Calu3 (cell line): Measurements from ENCODE around the gene TANC1. TPM values are rescaled to one million over a fixed set of nuclear protein-coding genes. Genes with fewer than 3 reads are reported as not detected.

ENCODE experiments used
- Bru-seq: library from RNA; stranded (reverse); fragments of 400-500 nt; gene quantifications from one replicate; lab custom pipeline; 2021; lab: Mats Ljungman, UMichigan
- BruChase-seq, 2 experiments: library from RNA; stranded (reverse); fragments of 400-500 nt; gene quantifications; one replicate each; lab custom pipeline; 2021; lab: Mats Ljungman, UMichigan
- BruUV-seq: library from RNA; stranded (reverse); fragments of 400-500 nt; replicated peaks from 2 replicates; lab custom pipeline; 2021; lab: Mats Ljungman, UMichigan
- CTCF ChIA-PET: fragments of 300-600 bp; sonication (Branson Sonifier 250); formaldehyde crosslinking; loops from one replicate; lab custom pipeline; 2022; ENCODE audit warnings: antibody characterized with exemption; lab: Charles Lee
- DNase-seq: peaks from one replicate; pipeline ENCODE4 v3.0.0; 2022
- H3K27ac Mint-ChIP-seq: one replicate; pipeline ENCODE4 v1.8.0; 2022; ENCODE audit warnings: mixed read lengths; ENCODE audit not compliant: unreplicated experiment
- H3K27me3 Mint-ChIP-seq: one replicate; pipeline ENCODE4 v1.8.0; 2022; ENCODE audit warnings: mixed read lengths; ENCODE audit not compliant: unreplicated experiment
- H3K36me3 Mint-ChIP-seq: one replicate; pipeline ENCODE4 v1.8.0; 2022; ENCODE audit warnings: mild to moderate bottlenecking, moderate library complexity, mixed read lengths; ENCODE audit not compliant: insufficient read depth, unreplicated experiment
- H3K4me1 Mint-ChIP-seq: one replicate; pipeline ENCODE4 v1.8.0; 2022; ENCODE audit warnings: mild to moderate bottlenecking, low read depth, mixed read lengths; ENCODE audit not compliant: unreplicated experiment
- H3K4me3 Mint-ChIP-seq: one replicate; pipeline ENCODE4 v1.8.0; 2022; ENCODE audit warnings: mild to moderate bottlenecking, low read depth, moderate library complexity, mixed read lengths; ENCODE audit not compliant: unreplicated experiment
- H3K9me3 Mint-ChIP-seq: one replicate; pipeline ENCODE4 v1.8.0; 2022; ENCODE audit warnings: low read depth, mixed read lengths; ENCODE audit not compliant: unreplicated experiment
- intact Hi-C: fragments of 100-400 bp; cut with micrococcal nuclease; formaldehyde crosslinking; loops from one replicate; pipeline ENCODE4 v1.10.0; 2022; ENCODE audit not compliant: unreplicated experiment
- long read RNA-seq: library from polyadenylated mRNA; stranded (forward); transcript quantifications from one replicate; pipeline ENCODE4 v2.0.0, GENCODE V29; 2022
- total RNA-seq: library from RNA; stranded (reverse); gene quantifications from 2 replicates; pipeline ENCODE4 v1.2.3, GENCODE V29; 2022
- TF ChIP-seq, protein P1 (sequence below): fragments of 200-600 bp; IDR thresholded peaks from one replicate; pipeline ENCODE4 v1.8.0; 2022; ENCODE audit warnings: antibody characterized with exemption; ENCODE audit not compliant: unreplicated experiment

The TANC1 gene
- total RNA-seq (41.2 and 43.3 TPM in 2 replicates), Bru-seq, nascent RNA (percentile 92 among the genes with signal in this experiment), BruChase-seq, experiment 1, labeled RNA remaining after a 6-hour chase (percentile 71 among the genes with signal in this experiment), BruChase-seq, experiment 2, labeled RNA remaining after a 2-hour chase (percentile 75 among the genes with signal in this experiment)
- long read RNA-seq, partial matches to known transcripts, result 19 of 32 reads
- long read RNA-seq, other reads (novel, unspliced or antisense), result 13 of 32 reads

DNA sequence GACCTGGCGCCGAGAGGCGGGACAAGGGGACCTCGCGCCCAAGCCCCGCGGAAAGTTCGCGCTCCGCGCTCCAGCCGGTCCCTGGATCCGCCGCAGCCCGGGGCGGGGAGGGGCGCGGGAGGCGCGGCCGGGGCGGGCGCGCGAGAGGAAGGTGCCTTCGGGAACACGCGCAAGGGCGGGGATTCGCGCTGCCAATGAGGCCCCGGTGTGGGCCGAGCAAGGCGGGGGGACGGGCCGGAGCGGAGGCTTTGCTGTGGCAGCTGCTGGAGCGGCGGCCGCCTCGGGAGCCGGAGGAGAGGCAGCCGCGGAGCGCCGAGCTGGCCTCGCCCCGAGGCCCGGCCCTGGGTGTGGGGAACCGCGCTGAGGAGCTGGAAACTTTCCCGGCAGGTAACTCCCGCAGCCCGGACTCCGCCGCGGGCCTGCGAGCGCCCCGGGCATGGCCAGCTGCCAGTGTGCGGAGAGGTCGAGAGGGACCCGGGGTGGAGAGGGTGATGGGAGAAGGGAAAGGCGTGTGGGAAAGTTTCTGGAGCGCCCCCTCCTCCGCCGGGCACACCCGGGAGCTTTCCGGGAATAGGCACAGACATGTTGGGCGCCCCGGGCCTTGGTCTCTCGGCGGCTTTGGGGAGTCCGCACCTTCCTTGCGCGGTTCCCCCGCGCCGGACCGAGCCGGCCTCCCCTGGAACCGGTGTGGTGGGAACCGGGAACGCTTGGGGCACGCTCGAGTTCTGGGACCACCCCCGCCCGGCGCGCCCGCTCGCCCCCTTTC is at the start of gene TANC1:
TSS of gene TANC1 (plus strand) at position 245 of the 766 bp plus-strand sequence. CDS start 97,271 bp downstream, outside the sequence.
- BruUV-seq, result no TSS peak
- CTCF ChIA-PET, result interaction anchor here (0.6 to 1.0 kb wide), 2 partner anchors 15 to 179 kb away, joined by 3 to 4 read pairs; no protein-coding TSS in a partner anchor
- H3K27ac Mint-ChIP-seq, result peak within 1 kb of the TSS; percentile 88
- H3K4me3 Mint-ChIP-seq, result peak within 1 kb of the TSS; percentile 99
- H3K9me3 Mint-ChIP-seq, result no peaks in the 10 kb centered on the region
- intact Hi-C loops, result no loop called here
- H3K4me1 Mint-ChIP-seq, result peaks cover 36% of the 10 kb centered on the region
- H3K36me3 Mint-ChIP-seq, result peaks cover 38% of the 10 kb centered on the region
- H3K27me3 Mint-ChIP-seq, result no peaks in the 10 kb centered on the region
- TF ChIP-seq, protein P1, sequence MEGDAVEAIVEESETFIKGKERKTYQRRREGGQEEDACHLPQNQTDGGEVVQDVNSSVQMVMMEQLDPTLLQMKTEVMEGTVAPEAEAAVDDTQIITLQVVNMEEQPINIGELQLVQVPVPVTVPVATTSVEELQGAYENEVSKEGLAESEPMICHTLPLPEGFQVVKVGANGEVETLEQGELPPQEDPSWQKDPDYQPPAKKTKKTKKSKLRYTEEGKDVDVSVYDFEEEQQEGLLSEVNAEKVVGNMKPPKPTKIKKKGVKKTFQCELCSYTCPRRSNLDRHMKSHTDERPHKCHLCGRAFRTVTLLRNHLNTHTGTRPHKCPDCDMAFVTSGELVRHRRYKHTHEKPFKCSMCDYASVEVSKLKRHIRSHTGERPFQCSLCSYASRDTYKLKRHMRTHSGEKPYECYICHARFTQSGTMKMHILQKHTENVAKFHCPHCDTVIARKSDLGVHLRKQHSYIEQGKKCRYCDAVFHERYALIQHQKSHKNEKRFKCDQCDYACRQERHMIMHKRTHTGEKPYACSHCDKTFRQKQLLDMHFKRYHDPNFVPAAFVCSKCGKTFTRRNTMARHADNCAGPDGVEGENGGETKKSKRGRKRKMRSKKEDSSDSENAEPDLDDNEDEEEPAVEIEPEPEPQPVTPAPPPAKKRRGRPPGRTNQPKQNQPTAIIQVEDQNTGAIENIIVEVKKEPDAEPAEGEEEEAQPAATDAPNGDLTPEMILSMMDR, result no peak
- peak; percentile 95 for DNase-seq

DNA sequence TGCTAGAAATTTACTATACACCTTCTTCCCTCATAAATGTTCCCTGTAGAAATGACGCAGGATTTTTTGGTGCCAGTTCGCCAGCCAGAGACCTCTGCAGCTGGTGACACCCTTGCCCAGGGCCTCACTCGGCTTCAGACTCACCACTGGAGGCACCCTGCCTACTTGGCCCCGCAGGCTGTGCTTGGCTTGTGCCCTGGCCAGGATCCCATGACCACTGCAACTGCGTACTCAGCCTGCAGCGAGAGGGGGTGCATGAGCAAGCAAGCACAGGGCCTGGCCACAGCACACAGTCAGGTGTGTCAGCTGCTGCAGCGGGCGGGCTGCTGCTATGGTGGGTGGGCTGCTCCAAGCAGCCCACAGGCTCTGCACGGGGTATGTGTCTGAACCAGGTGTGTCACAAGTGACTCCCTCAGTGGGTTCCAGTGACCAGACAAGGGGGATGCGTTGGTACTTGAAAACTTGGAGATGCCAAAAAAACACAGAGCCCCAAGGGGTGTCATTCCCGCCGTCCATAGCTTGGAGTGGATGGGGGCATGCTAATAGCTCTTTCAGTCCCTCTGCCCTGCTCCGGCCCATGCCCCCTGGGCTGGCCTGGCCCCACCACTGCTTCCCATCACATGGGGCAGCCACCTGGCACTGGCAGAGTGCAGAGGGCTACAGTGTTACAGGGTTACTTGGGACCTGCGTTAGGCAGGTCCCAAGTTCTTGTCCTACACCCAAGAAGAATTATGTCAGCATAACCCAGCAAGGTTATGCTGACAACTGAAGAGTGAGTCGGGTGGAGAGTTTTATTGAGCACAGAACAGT is 46.6 kb upstream of the TANC1 start:
- Mint-ChIP-seq H3K4me1 (peaks cover 45% of the 10 kb centered on the region), H3K27me3 (no peaks in the 10 kb centered on the region), H3K9me3 (no peaks in the 10 kb centered on the region), H3K27ac (peak overlapping the region; percentile 45), H3K4me3 (no peak overlapping the region), H3K36me3 (no peaks in the 10 kb centered on the region)
- intact Hi-C loops, result no loop called here
- TF ChIP-seq, protein P1, result no peak
- DNase-seq, result no peak
- no TSS peak for BruUV-seq
- CTCF ChIA-PET, result interaction anchor here (0.6 kb wide), 1 partner anchor 158 kb away, joined by 4 read pairs; no protein-coding TSS in a partner anchor

DNA sequence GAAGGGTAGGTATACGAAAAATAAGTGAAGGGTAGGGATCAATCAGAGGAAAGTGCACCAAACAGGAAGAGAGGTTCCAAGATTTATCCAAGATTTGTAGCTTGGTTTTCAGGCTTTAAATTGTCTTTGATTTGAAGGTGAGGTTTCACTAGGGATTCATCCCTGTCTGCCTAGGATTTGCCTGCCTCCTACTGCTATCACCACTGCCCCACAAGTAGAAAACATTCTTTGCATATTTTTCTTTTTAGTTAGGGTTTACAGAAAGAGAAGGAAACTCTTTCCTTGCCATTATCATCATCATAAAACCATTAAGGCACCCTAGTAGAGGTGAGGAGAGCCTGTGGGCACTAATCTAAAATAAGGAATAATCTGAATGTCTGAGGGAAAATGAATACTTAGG is 45.8 kb upstream of the TANC1 start:
- Mint-ChIP-seq H3K36me3 (no peaks in the 10 kb centered on the region), H3K9me3 (no peaks in the 10 kb centered on the region), H3K4me3 (no peak overlapping the region), H3K27me3 (no peaks in the 10 kb centered on the region), H3K27ac (peak overlapping the region; percentile 45), H3K4me1 (peaks cover 53% of the 10 kb centered on the region)
- TF ChIP-seq, protein P1, result no peak
- no peak for DNase-seq
- BruUV-seq, result no TSS peak
- CTCF ChIA-PET, result interaction anchor here (0.6 kb wide), 1 partner anchor 157 kb away, joined by 4 read pairs; no protein-coding TSS in a partner anchor
- intact Hi-C loops, result no loop called here

DNA sequence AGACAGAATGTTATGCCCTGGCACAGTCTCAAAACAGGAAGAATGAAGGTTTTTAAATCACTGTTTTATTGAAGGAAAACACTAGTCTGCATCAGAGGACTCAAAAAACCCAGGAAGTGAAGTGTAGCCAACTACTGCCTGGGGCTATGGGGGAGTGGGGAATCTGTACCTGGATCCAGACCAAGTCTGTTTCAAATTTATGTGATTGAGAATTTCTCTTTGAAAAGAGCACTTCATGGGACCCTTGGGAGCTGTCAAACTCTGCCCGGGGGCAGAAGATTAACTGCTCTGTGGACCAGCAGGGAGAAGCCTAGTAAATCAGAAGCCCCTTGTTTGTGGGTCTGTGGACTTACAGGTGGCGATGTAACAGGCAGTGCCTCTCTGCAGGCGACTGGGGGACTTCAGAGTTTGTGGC is 45.3 kb upstream of the TANC1 start:
- peak overlapping the region; percentile 45 for H3K27ac Mint-ChIP-seq
- CTCF ChIA-PET, result no interaction called here
- intact Hi-C loops, result no loop called here
- H3K4me1 Mint-ChIP-seq, result peaks cover 58% of the 10 kb centered on the region
- no peaks in the 10 kb centered on the region for H3K27me3 Mint-ChIP-seq
- no TSS peak for BruUV-seq
- peak; percentile 39 for DNase-seq
- no peak overlapping the region for H3K4me3 Mint-ChIP-seq
- H3K36me3 Mint-ChIP-seq, result no peaks in the 10 kb centered on the region
- TF ChIP-seq, protein P1, result no peak
- no peaks in the 10 kb centered on the region for H3K9me3 Mint-ChIP-seq
